Body of pancreas (tissue), 4 donors: ENCODE data around the gene NUBPL.

Experiments used
- POLR2A ChIP-seq, 3 donors: fragments of 450-650 bp; IDR thresholded peaks; one replicate each; pipeline ENCODE4 v1.6.1; 2016; ENCODE audit warnings: antibody characterized with exemption in 3 of 3, mild to moderate bottlenecking in 2 of 3
- TF ChIP-seq, protein P1 (sequence below), 7 experiments: fragments of 450-650 bp in 4 of 7; fragments of 200-600 bp in 3 of 7; sonication (generic) in 3 of 7; IDR thresholded peaks; one replicate each; pipeline ENCODE4 v1.5.1; 2016 to 2019; ENCODE audit warnings: antibody characterized with exemption in 7 of 7

DNA sequence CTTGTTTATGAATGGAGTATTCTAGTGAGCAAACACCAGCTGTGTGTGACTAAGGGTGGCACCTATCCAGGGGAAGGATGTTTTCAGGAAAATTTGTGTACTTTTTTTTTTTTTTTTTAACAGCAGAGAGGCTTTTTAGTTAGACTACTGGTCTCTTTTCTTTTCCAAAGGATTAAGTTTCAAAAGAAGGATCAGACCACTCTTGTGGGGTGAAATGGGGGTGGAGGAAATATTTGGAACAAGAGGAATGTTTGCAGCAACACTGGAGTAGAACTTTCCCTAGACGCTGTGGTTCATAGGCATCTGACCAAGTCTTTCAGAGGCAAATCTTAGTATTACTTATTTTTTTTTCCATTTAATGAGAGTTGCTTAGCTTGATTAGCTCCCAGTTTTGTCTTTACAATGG, 21.1 kb downstream of the NUBPL start:
- TF ChIP-seq, protein P1, sequence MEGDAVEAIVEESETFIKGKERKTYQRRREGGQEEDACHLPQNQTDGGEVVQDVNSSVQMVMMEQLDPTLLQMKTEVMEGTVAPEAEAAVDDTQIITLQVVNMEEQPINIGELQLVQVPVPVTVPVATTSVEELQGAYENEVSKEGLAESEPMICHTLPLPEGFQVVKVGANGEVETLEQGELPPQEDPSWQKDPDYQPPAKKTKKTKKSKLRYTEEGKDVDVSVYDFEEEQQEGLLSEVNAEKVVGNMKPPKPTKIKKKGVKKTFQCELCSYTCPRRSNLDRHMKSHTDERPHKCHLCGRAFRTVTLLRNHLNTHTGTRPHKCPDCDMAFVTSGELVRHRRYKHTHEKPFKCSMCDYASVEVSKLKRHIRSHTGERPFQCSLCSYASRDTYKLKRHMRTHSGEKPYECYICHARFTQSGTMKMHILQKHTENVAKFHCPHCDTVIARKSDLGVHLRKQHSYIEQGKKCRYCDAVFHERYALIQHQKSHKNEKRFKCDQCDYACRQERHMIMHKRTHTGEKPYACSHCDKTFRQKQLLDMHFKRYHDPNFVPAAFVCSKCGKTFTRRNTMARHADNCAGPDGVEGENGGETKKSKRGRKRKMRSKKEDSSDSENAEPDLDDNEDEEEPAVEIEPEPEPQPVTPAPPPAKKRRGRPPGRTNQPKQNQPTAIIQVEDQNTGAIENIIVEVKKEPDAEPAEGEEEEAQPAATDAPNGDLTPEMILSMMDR (IDR thresholded peaks at IDR 0.05): no peak
- no peak for TF ChIP-seq POLR2A (IDR thresholded peaks at IDR 0.05)
